ENCODE measurements around the gene ZNF556.

DNA sequence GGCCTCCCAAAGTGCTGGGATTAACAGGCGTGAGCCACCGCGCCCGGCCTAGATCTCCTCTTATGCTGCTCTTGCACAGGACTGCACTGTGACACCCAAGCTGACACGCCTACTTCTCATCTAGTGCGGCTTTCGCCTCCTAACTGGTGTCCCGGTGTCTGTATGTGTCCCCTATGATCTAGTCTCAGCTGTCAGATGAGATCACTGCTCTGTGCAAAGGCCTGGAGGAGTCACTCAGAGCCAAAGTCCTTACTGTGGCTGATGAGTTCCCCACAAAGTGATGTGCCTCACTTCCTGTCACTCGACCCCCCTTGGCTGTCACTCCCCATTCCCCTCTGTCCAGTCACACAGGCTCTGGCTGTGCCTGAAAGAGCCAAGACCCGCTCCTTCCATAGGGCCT, 2.5 kb downstream of the ZNF556 start:
- TF ChIP-seq, protein P1, sequence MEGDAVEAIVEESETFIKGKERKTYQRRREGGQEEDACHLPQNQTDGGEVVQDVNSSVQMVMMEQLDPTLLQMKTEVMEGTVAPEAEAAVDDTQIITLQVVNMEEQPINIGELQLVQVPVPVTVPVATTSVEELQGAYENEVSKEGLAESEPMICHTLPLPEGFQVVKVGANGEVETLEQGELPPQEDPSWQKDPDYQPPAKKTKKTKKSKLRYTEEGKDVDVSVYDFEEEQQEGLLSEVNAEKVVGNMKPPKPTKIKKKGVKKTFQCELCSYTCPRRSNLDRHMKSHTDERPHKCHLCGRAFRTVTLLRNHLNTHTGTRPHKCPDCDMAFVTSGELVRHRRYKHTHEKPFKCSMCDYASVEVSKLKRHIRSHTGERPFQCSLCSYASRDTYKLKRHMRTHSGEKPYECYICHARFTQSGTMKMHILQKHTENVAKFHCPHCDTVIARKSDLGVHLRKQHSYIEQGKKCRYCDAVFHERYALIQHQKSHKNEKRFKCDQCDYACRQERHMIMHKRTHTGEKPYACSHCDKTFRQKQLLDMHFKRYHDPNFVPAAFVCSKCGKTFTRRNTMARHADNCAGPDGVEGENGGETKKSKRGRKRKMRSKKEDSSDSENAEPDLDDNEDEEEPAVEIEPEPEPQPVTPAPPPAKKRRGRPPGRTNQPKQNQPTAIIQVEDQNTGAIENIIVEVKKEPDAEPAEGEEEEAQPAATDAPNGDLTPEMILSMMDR (IDR thresholded peaks at IDR 0.05), result no peak
- TF ChIP-seq POLR2A (IDR thresholded peaks at IDR 0.05), result no peak

Measured in adrenal gland (tissue), 5 donors.